AG04449 (cell line): ENCODE data around the gene TNNI2.
"Not testable (repeated sequence)": the region's sequence is repeated elsewhere in the genome, so short reads cannot be mapped to it uniquely, and the experiment has no call there.

Source experiments
- CTCF ChIA-PET: fragments of 350-600 bp; formaldehyde crosslinking; extraction: SDS; loops from one replicate; lab custom pipeline; 2021; ENCODE audit warnings: antibody characterized with exemption; lab: Yijun Ruan, JAX
- POLR2A ChIA-PET: fragments of 400-600, 350-600 bp; formaldehyde crosslinking; extraction: SDS; loops from one replicate; lab custom pipeline; 2020; ENCODE audit warnings: antibody characterized with exemption, inconsistent platforms; lab: Yijun Ruan, JAX
- DNase-seq: peaks from one replicate; pipeline ENCODE4 v3.0.0-alpha.2; 2010; ENCODE audit warnings: low read depth, low spot score
- H3K4me3 ChIP-seq: 2 replicates; pipeline ENCODE4 v1.5.1; 2011; ENCODE audit warnings: low read depth, mild to moderate bottlenecking, control low read depth, low read length
- TF ChIP-seq, protein P1 (sequence below): IDR thresholded peaks from one replicate; pipeline ENCODE4 v1.5.1; 2011; ENCODE audit warnings: mild to moderate bottlenecking, moderate library complexity, low read length, control low read depth, inconsistent platforms; ENCODE audit not compliant: insufficient read depth; ENCODE audit errors: missing control alignments

Gene TNNI2

DNA sequence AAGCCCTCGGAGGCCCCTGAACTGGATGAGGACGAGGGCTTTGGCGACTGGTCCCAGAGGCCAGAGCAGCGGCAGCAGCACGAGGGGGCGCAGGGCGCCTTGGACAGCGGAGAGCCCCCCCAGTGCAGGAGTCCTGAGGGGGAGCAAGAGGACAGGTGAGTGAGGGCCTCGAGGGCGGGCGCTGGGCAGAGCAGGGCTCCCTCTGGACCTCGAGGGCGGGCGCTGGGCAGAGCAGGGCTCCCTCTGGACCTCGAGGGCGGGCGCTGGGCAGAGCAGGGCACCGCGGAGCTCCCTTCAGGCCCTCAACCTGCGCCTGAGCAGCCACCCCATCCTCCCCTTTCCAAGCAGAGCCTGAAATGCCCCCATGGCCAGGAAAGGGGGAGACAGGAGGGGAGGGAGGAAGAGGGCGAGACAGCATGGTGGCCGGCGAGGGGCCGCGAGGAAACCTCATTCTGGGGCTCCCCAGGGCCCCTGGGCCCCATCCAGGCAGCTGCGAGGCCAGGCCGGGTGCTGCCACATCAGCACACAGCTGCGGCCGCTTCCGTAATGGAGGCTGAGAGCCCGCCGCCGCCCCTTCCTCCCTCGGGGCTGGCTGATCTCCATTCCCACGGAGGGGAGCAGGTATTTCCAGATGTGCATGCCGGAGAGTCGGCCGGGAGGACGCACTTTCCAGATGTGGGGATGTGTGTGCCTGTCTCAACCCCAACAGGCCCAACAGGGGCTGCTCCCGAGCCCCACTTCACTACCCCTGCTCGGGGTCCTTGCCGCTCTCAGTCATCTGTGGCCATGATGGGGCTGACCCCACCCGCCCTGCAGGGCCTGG lies 42.9 kb downstream of the TNNI2 start:
- ChIA-PET POLR2A (no interaction called here), CTCF (interaction anchor here (0.5 to 4.6 kb wide), 46 partner anchors 10 to 433 kb away, joined by 3 to 86 read pairs (median 6); partner anchors contain the start of genes H19, LSP1, PRR33 and SYT8)
- TF ChIP-seq, protein P1, sequence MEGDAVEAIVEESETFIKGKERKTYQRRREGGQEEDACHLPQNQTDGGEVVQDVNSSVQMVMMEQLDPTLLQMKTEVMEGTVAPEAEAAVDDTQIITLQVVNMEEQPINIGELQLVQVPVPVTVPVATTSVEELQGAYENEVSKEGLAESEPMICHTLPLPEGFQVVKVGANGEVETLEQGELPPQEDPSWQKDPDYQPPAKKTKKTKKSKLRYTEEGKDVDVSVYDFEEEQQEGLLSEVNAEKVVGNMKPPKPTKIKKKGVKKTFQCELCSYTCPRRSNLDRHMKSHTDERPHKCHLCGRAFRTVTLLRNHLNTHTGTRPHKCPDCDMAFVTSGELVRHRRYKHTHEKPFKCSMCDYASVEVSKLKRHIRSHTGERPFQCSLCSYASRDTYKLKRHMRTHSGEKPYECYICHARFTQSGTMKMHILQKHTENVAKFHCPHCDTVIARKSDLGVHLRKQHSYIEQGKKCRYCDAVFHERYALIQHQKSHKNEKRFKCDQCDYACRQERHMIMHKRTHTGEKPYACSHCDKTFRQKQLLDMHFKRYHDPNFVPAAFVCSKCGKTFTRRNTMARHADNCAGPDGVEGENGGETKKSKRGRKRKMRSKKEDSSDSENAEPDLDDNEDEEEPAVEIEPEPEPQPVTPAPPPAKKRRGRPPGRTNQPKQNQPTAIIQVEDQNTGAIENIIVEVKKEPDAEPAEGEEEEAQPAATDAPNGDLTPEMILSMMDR = no peak
- no peak for DNase-seq
- H3K4me3 ChIP-seq = no peak overlapping the region

DNA sequence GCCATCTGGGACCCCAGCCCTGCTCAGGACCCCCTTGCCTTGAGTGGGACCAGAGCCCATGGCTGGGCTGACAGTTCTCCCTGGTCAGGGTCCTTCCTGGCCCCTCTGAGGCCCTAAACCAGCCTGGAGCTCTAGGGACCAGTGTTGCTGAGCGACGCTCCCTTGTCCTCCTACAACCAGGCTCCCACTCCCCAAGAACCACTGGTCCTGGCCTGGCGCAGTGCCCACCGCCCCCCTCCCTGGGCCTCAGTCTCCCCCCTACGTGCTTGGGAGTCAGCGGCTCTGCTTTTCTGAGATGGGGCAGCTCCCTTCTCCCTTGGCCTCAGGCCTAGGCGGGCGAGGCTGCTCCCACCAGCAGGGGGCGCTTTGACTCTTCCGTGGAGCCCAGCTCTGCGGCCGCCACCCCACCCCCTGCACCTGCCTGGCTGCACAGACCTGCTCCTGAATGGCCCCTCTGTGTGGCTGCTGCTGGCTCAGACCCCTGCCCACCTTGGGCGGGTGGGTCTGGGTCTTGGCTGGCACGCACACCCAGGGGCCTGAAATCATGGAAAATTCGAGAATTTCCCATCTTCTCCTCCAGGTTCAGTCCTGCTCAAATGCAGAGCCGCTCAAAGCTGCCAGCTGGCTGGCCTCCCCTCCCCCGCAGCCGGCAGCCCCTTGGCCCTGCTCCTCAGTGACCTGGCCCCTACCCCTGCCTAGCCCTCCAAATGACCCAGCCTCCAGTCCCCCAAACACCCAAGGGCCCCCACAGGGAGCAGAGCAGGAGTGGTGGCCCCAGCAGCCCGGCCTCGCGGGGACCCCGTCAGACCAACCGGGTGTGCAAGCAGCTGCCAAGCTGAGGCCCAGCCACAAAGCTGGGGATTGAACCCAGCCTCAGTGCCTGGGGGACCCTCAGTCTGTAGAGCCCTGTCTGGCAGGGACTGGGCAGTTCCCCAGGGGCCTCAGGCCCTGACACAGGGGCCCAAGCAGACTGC lies 43.8 kb downstream of the TNNI2 start:
- ChIA-PET CTCF (interaction anchor here (0.5 to 4.6 kb wide), 46 partner anchors 9 to 432 kb away, joined by 3 to 86 read pairs (median 6); partner anchors contain the start of genes H19, LSP1, PRR33 and SYT8), POLR2A (no interaction called here)
- DNase-seq = no peak
- TF ChIP-seq, protein P1 = peak; percentile 95
- H3K4me3 ChIP-seq = no peak overlapping the region

DNA sequence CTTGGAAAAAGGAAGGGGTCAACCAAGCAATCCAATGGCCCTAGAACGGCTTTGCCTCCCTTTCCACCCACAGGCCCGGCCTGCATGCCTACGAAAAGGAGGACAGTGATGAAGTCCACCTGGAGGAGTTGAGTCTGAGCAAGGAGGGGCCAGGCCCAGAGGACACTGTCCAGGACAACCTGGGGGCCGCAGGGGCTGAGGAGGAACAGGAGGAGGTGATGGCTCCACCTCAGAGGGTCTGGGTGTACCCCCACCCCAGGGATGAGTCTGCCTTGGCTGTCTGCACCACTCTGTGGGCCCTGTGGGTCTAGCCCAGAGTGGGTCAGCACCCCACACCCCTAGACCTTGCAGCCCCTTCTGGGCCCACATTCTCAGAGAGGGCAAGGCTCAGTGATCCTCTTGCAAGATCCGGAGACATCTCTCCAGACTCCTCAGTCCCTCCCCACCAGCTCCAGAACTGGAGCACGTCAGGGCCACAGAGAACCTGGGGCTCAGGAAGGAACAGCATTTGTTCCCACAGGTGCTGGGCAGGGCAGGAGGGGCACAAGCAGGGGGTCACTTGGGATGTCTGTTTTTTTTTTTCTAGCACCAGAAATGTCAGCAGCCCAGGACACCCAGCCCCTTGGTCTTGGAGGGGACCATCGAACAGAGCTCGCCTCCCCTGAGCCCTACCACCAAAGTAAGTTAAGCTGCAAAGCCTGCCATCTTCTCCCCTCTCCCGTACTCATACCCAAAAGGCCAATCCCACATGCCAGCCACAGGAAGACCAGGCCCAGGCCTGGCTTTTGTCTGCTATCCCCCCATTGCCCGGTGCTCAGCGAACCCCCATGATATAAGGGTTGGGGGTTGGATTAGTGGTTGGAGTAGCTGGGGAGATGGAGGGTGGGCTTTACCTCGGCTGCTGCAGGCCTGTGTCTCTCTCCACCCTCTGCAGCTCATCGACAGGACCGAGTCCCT lies 44.8 kb downstream of the TNNI2 start:
- POLR2A ChIA-PET = no interaction called here
- no peak for DNase-seq
- no peak overlapping the region for H3K4me3 ChIP-seq
- TF ChIP-seq, protein P1 = no peak
- CTCF ChIA-PET = interaction anchor here (0.6 to 4.6 kb wide), 22 partner anchors 14 to 319 kb away, joined by 3 to 86 read pairs (median 10); partner anchors contain the start of genes SYT8 and TNNT3

DNA sequence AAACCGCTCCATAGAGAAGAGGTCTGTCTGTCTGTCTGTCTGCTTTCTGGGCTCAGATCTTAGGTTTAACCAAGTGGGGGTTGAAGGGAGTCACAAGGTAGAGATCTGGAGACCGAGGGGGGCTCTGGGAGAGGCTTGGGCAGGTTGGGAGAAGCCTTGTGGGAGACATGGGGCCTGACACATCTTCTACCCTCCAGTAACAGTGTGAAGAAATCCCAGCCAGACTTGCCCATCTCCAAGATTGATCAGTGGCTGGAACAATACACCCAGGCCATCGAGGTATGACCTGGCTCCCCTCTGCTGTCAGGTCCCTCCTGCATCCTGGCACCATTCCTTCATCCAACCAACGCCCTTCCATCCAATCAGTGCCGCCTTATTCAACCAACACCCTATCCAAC lies 45.5 kb downstream of the TNNI2 start:
- ChIA-PET POLR2A (no interaction called here), CTCF (interaction anchor here (1.3 to 4.6 kb wide), 2 partner anchors 33 to 268 kb away, joined by 5 to 86 read pairs; no protein-coding TSS in a partner anchor)
- no peak overlapping the region for H3K4me3 ChIP-seq
- DNase-seq = no peak
- TF ChIP-seq, protein P1 = no peak

DNA sequence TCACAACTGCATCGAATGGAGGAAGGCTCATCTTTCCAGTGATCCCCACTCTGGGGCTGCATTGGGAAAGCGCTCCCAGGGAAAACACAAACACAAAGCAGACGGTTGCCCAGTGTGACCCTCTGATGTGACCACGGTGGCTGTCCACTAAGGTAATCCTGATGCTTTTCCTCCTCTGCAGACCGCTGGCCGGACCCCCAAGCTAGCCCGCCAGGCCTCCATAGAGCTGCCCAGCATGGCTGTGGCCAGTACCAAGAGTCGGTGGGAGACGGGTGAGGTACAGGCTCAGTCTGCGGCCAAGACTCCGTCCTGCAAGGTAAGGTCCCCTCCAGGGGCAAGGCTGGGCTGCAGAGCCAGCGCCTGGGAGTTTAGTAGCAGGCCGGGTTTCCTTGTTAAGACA lies 47.8 kb downstream of the TNNI2 start:
- DNase-seq, POLR2A ChIA-PET, CTCF ChIA-PET, H3K4me3 ChIP-seq: not testable (repeated sequence)
